T47D (cell line): ENCODE data around the gene IFNA14.
"Not testable (repeated sequence)": the region's sequence is repeated elsewhere in the genome, so short reads cannot be mapped to it uniquely, and the experiment has no call there.

Source experiments
- DNase-seq, 2 experiments: peaks; one replicate each; pipeline versions ENCODE4 v3.0.0 to v3.0.0-alpha.2; 2011 to 2012; ENCODE audit warnings: low read depth in 1 of 2, low spot score in 1 of 2
- JUND ChIP-seq: IDR thresholded peaks from 2 replicates; pipeline ENCODE4 v1.6.1; 2012; ENCODE audit warnings: low read depth
- in situ Hi-C: cut with HindIII; loops from 2 replicates; pipeline ENCODE4 v1.10.0; 2016; ENCODE audit warnings: low sequenced_read_pairs, low pct_unique_long_range_greater_than_20kb

Gene IFNA14

GRCh38 chr9:21251638-21252037, 11.8 kb upstream of the IFNA14 start:
- in situ Hi-C loops = no loop called here
- no peak for DNase-seq
- TF ChIP-seq JUND = no peak

GRCh38 chr9:21251190-21251589, 11.4 kb upstream of the IFNA14 start:
- TF ChIP-seq JUND = no peak
- DNase-seq = peak in 1 of 2 experiments; percentile 10
- in situ Hi-C loops = no loop called here

- DNase-seq = no peak
- in situ Hi-C loops = no loop called here
- no peak for TF ChIP-seq JUND
These were observed 5.0 kb upstream of the IFNA14 start for GRCh38 chr9:21244836-21245235.

GRCh38 chr9:21236360-21236714, 3.5 kb downstream of the IFNA14 start:
- DNase-seq, in situ Hi-C loops: not testable (repeated sequence)

GRCh38 chr9:21235468-21236359, 4.1 kb downstream of the IFNA14 start:
- DNase-seq = peak; percentile 17 to 69
- in situ Hi-C loops = not testable (repeated sequence)

GRCh38 chr9:21234153-21234687, 5.6 kb downstream of the IFNA14 start:
- DNase-seq = no peak
- in situ Hi-C loops = no loop called here
- TF ChIP-seq JUND = no peak

GRCh38 chr9:21233258-21233657, 6.5 kb downstream of the IFNA14 start:
- in situ Hi-C loops = no loop called here
- TF ChIP-seq JUND = no peak
- no peak for DNase-seq

- DNase-seq = no peak
- TF ChIP-seq JUND = no peak
- in situ Hi-C loops = no loop called here
These were observed 11.7 kb downstream of the IFNA14 start, which contains the start of gene IFNA17 for GRCh38 chr9:21228122-21228521. Gene IFNA17, minus strand, starts transcription at chr9:21228222. Its CDS starts 49 bp downstream, at chr9:21228173.

- DNase-seq, in situ Hi-C loops: not testable (repeated sequence)
These were observed 22.6 kb downstream of the IFNA14 start, which contains the start of gene IFNA16 for GRCh38 chr9:21217211-21217610. Gene IFNA16, minus strand, starts transcription at chr9:21217311. Its CDS starts 6 bp downstream, at chr9:21217305.

- in situ Hi-C loops = not testable (repeated sequence)
- peak in 1 of 2 experiments; percentile 16 for DNase-seq
These were observed 26.1 kb downstream of the IFNA14 start for GRCh38 chr9:21213411-21214326.

- DNase-seq, in situ Hi-C loops: not testable (repeated sequence)
These were observed 27.6 kb downstream of the IFNA14 start for GRCh38 chr9:21212160-21212559.

- DNase-seq, in situ Hi-C loops: not testable (repeated sequence)
These were observed 29.0 kb downstream of the IFNA14 start for GRCh38 chr9:21210782-21211181.

- in situ Hi-C loops = no loop called here
These were observed 29.5 kb downstream of the IFNA14 start for GRCh38 chr9:21210311-21210710.

GRCh38 chr9:21207043-21207442, 32.8 kb downstream of the IFNA14 start, which contains the start of gene IFNA10:
Gene IFNA10, minus strand, starts transcription at chr9:21207143. Its CDS starts 46 bp downstream, at chr9:21207097.
- DNase-seq, in situ Hi-C loops: not testable (repeated sequence)

More at GRCh38 chr9:21210311-21210710, 29.5 kb downstream of the IFNA14 start:
- no peak for DNase-seq
- no peak for TF ChIP-seq JUND
